ENCODE results near the gene LHX4.

DNA sequence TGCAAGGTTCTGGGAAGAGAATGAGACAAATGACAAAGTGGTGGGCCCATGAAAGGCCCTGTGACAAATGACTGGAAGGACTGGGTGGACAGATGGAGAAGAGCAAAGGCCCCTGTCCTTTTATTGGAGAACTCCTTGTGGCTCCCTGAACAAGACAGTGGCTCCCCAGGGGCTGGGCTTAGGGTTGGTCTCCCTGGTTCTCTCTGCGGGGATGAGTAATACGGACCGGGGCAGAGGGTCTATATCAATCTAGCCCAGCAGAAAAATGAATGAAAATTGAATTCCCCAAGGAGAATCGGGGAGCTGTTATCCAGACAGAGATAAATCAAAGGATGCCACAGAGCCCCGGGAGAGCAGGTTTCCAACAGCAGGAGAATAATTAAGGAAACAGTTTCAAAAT lies 5.2 kb upstream of the LHX4 start:
- TF ChIP-seq, protein P1, sequence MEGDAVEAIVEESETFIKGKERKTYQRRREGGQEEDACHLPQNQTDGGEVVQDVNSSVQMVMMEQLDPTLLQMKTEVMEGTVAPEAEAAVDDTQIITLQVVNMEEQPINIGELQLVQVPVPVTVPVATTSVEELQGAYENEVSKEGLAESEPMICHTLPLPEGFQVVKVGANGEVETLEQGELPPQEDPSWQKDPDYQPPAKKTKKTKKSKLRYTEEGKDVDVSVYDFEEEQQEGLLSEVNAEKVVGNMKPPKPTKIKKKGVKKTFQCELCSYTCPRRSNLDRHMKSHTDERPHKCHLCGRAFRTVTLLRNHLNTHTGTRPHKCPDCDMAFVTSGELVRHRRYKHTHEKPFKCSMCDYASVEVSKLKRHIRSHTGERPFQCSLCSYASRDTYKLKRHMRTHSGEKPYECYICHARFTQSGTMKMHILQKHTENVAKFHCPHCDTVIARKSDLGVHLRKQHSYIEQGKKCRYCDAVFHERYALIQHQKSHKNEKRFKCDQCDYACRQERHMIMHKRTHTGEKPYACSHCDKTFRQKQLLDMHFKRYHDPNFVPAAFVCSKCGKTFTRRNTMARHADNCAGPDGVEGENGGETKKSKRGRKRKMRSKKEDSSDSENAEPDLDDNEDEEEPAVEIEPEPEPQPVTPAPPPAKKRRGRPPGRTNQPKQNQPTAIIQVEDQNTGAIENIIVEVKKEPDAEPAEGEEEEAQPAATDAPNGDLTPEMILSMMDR (IDR thresholded peaks at IDR 0.05): no peak
- TF ChIP-seq POLR2A (IDR thresholded peaks at IDR 0.05) (no peak), EP300 (IDR thresholded peaks at IDR 0.05) (no peak)

Measured in tibial nerve (tissue), 4 donors.